Measurements from ENCODE around the gene DPP4.
"Not testable (repeated sequence)": the region's sequence is repeated elsewhere in the genome, so short reads cannot be mapped to it uniquely, and the experiment has no call there.

DPP4 gene

GRCh38 chr2:162053808-162054155 is 20.2 kb downstream of the DPP4 start:
- TF ChIP-seq CTCF (IDR thresholded peaks at IDR 0.05; ENCODE audit: borderline replicate concordance, control extremely low read depth, extremely low read depth, insufficient read depth, missing control alignments): no peak
- in situ Hi-C loops (cut with MboI; ENCODE audit: low sequenced_read_pairs, unreplicated experiment): no loop called here
- no peak for DNase-seq (ENCODE audit: low spot score)

- no peak for DNase-seq (ENCODE audit: low spot score)
- TF ChIP-seq CTCF (IDR thresholded peaks at IDR 0.05; ENCODE audit: borderline replicate concordance, control extremely low read depth, extremely low read depth, insufficient read depth, missing control alignments): no peak
- in situ Hi-C loops (cut with MboI; ENCODE audit: low sequenced_read_pairs, unreplicated experiment): no loop called here
Observed at GRCh38 chr2:162053066-162053807, 20.8 kb downstream of the DPP4 start.

GRCh38 chr2:162050513-162050961 is 23.5 kb downstream of the DPP4 start:
- TF ChIP-seq CTCF (IDR thresholded peaks at IDR 0.05; ENCODE audit: borderline replicate concordance, control extremely low read depth, extremely low read depth, insufficient read depth, missing control alignments): no peak
- no peak for DNase-seq (ENCODE audit: low spot score)
- in situ Hi-C loops (cut with MboI; ENCODE audit: low sequenced_read_pairs, unreplicated experiment): no loop called here

- in situ Hi-C loops (cut with MboI; ENCODE audit: low sequenced_read_pairs, unreplicated experiment); DNase-seq (ENCODE audit: low spot score): not testable (repeated sequence)
Observed at GRCh38 chr2:162049089-162049488, 24.9 kb downstream of the DPP4 start.

- no peak for TF ChIP-seq CTCF (IDR thresholded peaks at IDR 0.05; ENCODE audit: borderline replicate concordance, control extremely low read depth, extremely low read depth, insufficient read depth, missing control alignments)
- in situ Hi-C loops (cut with MboI; ENCODE audit: low sequenced_read_pairs, unreplicated experiment): no loop called here
- no peak for DNase-seq (ENCODE audit: low spot score)
Observed at GRCh38 chr2:162044586-162044985, 29.4 kb downstream of the DPP4 start.

GRCh38 chr2:162043132-162043531 is 30.9 kb downstream of the DPP4 start:
- DNase-seq (ENCODE audit: low spot score): no peak
- no peak for TF ChIP-seq CTCF (IDR thresholded peaks at IDR 0.05; ENCODE audit: borderline replicate concordance, control extremely low read depth, extremely low read depth, insufficient read depth, missing control alignments)
- in situ Hi-C loops (cut with MboI; ENCODE audit: low sequenced_read_pairs, unreplicated experiment): no loop called here

GRCh38 chr2:162041485-162041884 is 32.5 kb downstream of the DPP4 start:
- in situ Hi-C loops (cut with MboI; ENCODE audit: low sequenced_read_pairs, unreplicated experiment): no loop called here
- DNase-seq (ENCODE audit: low spot score): no peak
- no peak for TF ChIP-seq CTCF (IDR thresholded peaks at IDR 0.05; ENCODE audit: borderline replicate concordance, control extremely low read depth, extremely low read depth, insufficient read depth, missing control alignments)

Measured in GM13976 (cell line).